GM21529 (cell line): Measurements from ENCODE around the gene HCAR1.
"Not testable (repeated sequence)": the region's sequence is repeated elsewhere in the genome, so short reads cannot be mapped to it uniquely, and the experiment has no call there.

Source experiments
- ATAC-seq: cut with Tn5 transposase; IDR thresholded peaks from one replicate; pipeline ENCODE4 v1.9.1; 2021; ENCODE audit not compliant: unreplicated experiment

Gene HCAR1, protein sequence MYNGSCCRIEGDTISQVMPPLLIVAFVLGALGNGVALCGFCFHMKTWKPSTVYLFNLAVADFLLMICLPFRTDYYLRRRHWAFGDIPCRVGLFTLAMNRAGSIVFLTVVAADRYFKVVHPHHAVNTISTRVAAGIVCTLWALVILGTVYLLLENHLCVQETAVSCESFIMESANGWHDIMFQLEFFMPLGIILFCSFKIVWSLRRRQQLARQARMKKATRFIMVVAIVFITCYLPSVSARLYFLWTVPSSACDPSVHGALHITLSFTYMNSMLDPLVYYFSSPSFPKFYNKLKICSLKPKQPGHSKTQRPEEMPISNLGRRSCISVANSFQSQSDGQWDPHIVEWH

DNA sequence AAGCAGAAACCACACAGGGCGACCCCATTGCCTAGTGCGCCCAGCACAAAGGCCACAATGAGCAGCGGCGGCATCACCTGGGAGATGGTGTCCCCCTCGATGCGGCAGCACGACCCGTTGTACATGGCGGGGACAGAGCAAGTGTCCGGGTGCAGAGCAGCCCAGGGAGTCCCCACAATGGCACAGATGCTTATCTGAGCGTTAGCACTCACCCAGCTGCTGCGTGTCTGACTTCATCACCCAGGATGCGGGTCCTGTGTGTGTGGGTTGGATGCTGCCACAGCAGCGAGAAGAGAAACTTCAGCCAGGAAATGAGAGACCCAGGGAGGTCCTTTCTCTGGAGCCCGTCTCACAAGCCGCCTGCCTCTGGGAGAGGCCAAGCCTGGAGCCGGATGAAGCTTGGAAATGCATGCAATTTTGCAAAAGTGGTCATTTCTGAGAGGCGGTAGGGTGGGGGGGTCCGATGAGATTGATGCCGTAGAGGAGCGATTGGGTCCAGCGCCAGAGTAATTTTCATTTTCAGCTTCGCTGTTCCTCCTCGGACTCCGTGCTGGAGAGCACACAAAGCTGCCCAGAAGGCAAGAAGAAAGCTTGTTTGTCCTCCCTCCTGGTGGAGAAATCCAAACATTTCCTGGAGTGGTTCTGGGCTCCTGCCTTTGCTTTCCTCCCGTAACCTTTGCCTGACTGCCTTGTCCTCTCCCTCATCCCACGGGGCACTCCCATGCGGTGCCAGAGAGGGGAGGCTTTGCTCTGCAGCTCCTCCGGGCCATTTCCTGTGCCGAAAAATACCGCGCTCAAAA, at the start of gene HCAR1:
Gene HCAR1 (minus strand): TSS at position 630 of the 800 bp plus-strand sequence. CDS start 505 bp downstream, at position 125.
- ATAC-seq = no peak

DNA sequence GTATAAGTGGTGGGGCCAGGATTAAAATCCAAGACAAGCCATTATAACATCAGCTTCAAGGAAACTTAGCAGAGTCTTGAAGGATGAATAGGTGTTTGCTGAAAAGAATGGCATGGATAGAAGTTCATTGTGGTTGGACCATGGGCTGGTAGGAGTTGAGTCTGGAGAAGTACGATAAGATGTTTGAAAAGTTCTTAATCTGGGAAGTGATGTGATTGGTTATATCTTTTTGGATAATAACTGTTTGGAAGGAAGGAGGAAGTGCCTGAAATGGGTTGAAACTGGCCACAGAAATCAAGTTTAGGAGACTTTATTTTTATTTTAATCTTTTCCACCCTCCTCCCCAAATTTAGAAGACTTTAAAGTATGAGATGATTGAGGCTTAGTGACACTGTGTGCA, 26.9 kb upstream of the HCAR1 start:
- ATAC-seq = no peak

DNA sequence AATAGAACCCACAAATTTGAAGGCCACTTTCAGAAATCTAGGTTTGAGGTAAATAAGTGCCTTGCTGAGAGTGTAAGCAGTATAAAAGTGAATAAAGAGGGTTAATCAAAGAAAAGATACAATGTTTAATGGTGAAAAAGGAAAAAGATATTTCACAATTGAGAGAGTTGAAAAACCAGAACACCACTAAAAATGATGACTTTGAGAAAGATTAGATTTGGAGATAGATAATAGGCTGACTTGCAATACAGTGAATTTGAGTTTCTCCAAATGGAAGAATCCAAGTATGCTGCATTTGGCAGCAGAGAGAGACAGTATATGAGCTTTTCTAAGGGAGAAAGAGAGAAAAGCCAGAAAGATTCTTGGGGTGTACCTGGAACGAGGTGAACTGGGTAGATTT, 24.1 kb upstream of the HCAR1 start:
- no peak for ATAC-seq

DNA sequence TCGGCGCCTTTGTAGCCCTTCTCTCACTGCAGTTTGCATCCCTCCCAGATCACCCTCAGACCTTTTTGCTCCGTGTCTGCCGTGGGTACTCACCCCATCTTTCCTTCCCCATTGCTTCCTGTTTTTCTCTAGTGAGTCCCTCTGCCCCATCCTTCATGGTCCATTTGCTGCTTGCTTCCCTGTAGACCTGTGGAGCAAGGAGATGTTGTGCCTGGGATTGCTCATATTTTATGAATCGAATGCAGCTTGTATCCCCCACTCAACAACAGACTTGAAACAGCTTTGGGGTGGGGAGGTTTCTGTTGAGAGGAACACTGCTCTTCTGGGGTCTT, 22.6 kb upstream of the HCAR1 start:
- no peak for ATAC-seq

DNA sequence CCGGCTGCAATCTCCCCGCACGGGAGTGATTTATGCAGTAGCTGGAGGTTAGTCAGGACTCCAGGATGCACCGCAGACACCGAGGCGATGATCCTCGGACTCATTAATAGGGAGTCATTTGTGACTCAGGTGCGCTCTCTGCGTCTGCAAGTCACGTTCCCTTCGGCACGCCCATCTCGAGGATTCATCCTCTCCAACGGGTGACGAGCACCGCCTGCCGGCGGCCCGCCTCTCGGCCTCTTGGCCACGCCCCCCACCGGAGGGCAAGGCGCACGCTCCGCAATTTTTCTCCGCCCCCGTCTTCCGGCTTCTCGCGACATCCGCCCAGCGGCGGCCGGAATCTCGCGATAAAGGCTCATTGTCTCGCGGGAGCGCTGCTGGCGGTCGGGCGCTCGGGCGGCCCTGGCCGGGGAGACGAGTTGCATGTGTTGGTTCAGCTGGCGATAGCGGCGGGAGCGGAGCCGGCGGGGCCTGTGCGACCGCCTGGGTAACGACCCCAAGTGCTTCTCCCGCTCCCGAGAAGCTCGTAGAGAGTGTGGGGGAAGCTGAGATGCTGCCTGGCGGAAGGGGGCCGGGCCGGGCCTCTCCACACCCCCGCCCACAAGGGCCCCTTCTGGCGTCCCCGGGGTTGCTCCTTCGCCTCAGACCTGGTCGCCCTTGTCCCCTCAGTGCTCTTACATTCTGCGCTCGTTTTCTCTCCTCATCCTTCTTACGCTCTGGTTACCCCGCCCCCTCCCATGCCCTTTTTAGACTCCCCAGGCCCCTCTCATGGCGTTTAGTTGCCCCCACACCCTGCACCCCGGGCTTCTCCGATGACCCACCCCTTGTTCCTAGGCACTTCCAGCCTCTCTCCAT, 22.0 kb upstream of the HCAR1 start, which contains the start of gene DENR:
Gene DENR (plus strand): TSS at position 361 of the 855 bp plus-strand sequence. CDS start 878 bp downstream, outside the sequence.
- ATAC-seq = peak; percentile 91

DNA sequence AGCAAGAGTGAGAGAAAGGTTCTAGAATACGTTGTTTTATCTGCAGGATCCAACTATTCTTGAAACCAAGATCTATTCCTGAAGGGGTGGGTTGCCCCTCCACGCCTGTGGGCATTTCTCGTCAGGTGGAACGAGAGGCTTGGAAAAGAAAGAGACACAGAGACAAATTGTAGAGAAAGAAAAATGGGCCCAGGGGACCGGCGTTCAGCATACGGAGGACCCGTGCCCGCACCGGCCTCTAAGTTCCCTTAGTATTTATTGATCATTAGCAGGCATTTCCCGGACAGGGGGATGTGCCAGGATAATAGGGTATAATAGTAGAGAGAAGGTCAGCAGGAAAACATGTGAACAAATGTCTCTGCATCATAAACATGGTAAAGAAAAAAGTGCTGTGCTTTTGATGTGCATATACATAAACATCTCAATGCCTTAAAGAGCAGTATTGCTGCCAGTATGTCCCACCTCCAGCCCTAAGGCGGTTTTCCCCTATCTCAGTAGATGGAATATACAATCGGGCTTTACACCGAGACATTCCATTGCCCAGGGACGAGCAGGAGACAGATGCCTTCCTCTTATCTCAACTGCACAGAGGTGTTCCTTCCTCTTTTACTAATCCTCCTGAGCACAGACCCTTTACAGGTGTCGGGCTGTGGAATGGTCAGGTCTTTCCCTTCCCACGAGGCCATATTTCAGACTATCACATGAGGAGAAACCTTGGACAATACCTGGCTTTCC, 20.3 kb upstream of the HCAR1 start:
- ATAC-seq = not testable (repeated sequence)

DNA sequence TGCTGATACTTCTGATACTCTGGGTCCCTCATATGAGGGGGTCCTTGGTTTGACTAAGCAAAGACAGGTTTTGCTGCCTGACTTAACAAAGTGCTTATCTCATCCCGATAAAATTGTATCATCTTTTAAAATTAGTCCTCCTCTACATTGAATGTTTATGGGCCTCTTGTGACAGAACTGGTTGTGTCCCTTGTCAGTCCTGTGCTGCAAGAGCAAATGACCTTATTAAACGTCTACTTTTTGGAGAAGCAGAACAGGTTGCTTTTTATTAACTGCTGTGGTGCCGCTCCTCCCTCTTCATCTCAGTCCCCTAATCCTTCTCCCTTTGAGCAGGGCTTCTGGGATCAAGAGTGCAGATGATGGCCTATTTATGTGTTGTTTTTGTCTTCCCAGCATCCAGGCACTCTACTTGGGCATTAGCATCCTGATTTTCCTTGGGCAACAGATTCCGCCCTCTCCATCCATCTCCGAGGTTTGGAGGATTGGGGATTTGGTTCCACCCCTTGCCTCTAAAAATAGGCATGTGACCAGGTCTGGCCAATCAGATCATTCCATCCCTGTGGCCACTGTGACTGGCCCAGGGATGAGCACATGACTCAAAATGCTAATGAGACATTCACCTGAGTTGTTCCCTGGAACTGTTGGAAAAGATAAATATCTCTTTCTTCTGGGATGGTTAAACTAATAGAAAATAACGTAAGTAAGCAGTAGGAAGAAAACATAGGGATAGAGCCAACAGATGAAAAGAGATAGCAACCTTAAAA, 19.1 kb upstream of the HCAR1 start:
- ATAC-seq = no peak

DNA sequence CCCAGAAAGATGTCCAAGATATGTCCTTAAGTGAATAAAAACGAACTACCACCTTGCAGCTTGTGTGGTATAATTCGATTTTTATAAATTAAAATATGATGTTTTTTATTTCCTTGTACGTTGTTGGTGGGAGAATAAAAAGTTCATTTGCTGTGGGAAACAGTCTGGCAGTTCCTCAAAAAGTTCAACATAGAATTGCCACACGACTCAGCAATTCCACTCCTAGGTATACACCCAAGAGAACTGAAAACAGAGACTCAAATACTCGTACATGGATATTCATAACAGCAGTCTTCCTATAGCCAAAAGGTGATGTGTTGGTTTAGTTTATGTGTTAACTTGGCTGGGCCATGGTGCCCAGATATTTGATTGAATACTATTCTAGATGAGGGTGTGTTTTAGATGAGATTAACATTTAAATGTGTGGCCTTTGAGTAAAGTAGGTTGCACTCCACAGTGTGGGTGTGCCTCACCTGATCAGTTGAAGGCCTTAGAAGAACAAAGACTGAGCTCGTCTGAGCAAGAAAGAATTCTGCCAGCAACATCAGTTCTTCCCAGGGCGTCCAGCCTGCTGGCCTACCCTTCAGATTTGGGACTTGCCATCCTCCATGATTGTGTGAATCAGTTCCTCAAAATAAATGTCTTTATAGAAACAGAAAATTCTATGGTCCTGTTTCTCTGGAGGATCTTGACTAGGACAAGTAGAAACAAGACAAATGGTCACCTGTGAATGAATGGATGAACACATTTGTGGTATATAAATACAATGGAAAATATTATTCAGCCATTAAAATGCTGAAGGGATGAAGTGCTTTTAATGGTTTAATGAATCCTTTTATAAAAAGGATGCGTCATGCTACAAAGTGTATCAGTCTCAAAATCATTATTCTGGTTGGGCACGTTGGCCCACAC, 16.8 kb upstream of the HCAR1 start:
- ATAC-seq = no peak

DNA sequence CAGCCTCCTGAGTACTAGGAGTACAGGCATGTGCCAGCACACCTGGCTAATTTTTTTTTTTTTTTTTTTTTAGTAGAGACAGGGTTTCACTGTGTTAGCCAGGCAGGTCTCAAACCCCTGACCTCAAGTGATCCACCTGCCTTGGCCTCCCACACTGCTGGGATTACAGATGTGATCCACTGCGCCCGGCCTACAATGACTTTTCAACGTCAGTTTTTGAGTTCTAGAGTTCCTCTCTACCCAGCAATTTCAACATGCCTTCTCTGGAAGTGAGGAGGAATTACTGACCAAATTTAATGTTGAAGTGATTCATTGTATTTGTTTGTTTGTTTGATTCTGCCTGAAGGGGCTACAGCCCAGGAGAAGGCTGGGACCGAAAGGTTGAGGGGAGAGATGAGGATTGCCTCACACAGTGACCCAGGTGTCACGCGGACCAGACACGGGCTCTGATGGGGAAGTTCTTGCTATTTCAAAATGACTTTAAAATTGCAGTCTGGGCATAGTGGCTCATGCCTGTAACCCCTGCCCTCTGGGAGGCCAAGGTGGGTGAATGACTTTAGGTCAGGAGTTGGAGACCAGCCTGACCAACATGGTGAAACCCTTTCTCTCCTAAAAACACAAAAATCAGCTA, 13.4 kb upstream of the HCAR1 start:
- ATAC-seq = no peak

DNA sequence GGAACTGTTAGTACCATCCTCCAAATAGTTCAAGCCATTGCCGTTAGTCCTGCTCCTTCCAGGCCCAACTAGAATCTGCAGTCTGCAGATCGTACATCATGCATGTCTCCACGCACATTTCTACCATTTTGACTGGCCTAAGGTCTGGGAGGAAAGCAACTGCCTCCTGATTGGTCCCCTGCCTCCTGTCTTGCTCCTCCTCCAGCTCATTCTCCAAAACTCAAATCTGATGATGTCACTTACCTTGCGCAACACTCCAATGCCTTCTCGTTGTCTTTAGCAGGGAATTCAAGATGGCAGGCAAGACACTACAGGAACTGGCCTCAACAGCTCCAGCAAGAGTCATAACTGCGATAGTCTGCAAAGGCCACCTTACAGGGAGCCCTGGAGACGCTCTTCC, 9.7 kb upstream of the HCAR1 start:
- no peak for ATAC-seq

DNA sequence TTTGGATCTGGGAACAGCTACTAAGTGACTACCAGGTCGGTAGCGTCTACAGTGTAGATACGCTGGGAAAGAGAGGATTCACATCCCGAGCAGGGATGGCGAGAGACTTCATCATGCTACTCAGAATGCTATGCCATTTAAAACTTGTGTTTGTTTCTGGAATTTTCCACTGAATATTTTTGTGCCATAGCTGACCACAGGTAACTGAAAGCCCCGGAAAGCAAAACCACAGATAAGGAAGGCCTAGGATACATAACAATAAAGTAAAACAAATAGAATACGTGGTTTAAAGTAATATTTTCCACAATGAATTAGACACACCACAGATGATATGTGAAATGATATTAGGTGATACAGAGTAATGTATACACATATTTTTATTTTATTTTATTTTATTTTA, 7.9 kb upstream of the HCAR1 start:
- no peak for ATAC-seq

DNA sequence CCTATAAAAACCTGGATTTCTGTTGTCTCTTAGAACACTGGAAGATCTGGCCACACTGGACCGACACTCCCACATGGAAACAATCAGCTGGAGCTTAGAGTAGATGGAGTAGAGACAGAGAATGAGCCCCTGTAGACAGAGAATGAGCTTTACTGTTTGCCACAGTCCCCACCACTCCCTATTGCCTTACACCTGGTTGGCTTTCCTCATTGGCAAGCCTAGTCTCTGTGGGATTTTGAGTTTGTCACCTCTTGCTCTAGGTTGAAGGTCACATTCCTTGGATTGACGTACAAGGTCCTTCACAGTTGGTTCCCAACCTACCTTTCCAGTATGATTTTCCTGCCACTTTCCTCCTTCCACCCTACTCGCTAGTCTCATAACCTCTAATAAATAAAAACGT, 2.0 kb upstream of the HCAR1 start:
- no peak for ATAC-seq

DNA sequence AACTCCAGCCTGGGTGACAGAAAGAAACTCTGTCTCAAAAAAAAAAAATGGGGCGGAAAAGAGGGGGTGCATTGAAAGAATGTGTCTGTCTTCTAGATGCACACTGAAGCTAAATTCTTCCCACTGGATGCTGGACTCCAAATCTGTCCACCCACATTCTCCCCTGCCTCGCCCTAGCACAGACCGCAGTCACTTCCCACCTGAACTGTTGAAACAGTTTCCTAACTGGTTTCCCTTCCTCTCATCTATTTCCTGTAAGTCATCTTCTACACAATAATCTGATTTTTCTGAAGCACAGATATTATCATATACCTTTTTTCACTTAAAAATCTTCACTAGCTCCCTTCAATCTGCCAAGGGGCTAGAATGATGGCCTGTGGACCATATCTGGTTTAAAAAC, 1.5 kb upstream of the HCAR1 start:
- ATAC-seq = no peak

DNA sequence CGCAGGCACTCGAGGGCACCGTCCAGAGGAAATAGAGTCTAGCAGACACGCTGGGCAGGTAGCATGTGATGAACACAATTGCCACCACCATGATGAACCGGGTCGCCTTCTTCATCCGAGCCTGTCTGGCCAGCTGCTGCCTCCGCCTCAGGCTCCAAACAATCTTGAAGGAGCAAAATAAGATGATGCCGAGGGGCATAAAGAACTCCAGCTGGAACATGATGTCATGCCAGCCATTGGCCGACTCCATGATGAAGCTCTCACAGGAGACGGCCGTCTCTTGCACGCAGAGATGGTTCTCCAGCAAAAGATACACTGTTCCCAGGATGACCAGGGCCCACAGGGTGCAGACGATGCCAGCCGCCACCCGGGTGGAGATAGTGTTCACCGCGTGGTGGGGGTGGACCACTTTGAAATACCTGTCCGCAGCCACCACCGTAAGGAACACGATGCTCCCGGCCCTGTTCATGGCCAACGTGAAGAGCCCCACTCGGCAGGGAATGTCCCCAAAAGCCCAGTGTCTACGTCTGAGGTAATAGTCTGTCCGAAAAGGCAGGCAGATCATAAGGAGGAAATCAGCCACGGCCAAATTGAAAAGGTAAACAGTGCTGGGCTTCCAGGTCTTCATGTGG, 945 bp downstream of the HCAR1 start:
- no peak for ATAC-seq

DNA sequence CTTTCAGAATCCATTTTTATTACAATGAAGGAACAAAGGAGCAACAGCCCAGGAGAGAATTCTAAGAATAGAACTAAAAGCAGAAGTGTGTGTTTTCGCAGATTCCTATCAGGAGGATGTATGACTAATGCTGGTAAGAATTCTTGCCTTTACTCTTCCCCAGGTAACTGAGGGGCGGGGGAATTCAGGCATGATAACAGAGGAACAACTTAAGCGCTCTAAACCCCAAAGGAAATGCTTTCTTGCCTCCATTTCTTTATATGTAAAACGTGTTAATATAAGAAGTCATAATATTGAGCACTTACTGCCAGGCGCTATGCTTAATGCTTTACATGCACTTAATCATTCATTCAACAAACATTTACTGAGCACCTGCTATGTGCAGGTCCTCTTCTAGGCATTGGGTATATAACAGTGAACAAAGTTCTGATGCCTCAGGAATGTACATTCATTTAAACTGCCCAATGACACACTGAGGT, 4.5 kb downstream of the HCAR1 start:
- ATAC-seq = peak; percentile 40

DNA sequence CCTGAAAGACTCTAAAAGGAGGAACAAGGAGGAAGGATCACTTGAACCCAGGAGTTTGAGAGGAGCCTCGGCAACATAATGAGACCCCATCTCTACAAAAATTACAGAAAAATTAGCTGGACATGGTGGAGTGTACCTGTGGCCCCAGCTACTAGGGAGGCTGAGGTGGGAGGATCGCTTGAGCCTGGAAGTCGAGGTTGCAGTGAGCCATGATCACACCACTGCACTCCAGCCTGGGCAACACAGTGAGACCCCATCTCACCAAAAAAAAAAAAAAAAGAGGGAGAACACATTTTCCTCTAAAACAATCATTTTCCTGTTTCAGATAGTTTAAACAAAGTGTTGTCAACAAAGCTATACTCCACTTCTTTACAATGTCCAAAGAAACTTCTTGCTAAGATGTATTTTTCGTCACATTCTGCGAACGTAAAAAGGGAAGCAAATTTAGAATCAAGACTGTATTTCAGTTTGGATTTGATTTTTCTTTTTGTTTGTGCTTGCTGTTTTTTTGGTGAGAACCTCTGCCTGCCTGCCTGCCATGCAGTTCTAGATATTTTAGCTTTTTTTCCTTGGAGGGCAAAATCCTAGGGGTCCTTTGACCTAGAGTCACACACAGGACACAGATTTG, 5.1 kb downstream of the HCAR1 start:
- ATAC-seq = no peak

DNA sequence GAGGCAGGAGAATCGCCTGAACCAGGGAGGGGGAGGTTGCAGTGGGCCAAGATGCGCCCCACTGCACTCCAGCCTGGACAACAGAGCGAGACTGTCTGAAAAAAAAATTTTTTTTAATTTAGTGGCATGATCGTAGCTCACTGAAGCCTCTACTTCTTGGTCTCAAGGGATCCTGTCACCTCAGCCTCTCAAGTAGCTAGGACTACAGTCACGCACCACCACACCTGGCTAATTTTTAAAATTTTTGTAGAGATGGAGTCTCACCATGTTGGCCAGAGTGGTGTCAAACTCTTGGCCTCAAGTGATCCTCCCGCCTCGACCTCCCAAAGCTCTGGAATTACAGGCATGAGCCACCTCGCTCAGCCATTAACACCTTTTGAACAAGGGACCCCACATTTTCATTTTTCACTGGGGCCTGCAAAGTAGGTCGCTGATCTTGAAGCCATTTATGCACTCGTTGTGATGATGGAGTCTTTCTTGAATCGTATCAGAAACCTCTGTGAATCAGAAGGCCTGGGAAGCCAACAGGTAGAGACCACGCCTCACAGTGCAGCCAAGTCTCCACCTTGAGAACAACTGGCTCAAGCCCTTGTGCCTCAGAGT, 5.9 kb downstream of the HCAR1 start:
- no peak for ATAC-seq
